C4-2B (cell line): ENCODE measurements around the gene INPPL1.

Source experiments
- H3K27ac ChIP-seq: fragments of 450-650 bp; 2 replicates; pipeline ENCODE4 v1.5.1; 2017
- ZFX ChIP-seq: fragments of 450-650 bp; IDR thresholded peaks from 2 replicates; pipeline ENCODE4 v1.6.1; 2017
- TF ChIP-seq, protein P1 (sequence below): fragments of 450-650 bp; conservative IDR thresholded peaks from 2 replicates; pipeline ENCODE4 v1.5.1; 2017; ENCODE audit warnings: mild to moderate bottlenecking

The INPPL1 gene

DNA sequence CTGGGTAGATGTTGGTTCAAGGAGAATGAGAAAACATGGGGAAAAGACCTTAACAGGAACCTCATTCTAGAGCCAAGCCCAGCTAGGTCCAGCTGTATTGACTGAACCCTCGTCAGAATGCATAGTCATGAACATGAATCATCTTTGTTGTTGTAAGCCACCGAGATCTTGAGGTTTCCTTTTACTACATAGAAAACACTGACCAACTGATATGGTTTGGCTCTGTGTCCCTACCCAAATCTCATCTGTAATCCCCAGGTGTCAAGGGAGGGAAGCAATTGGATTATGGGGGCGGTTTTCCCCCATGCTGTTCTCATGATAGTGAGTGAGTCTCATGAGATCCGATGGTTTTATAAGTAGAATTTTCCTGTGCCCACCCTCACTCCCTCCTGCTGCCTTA, 38.8 kb downstream of the INPPL1 start:
- no peak for TF ChIP-seq ZFX
- TF ChIP-seq, protein P1, sequence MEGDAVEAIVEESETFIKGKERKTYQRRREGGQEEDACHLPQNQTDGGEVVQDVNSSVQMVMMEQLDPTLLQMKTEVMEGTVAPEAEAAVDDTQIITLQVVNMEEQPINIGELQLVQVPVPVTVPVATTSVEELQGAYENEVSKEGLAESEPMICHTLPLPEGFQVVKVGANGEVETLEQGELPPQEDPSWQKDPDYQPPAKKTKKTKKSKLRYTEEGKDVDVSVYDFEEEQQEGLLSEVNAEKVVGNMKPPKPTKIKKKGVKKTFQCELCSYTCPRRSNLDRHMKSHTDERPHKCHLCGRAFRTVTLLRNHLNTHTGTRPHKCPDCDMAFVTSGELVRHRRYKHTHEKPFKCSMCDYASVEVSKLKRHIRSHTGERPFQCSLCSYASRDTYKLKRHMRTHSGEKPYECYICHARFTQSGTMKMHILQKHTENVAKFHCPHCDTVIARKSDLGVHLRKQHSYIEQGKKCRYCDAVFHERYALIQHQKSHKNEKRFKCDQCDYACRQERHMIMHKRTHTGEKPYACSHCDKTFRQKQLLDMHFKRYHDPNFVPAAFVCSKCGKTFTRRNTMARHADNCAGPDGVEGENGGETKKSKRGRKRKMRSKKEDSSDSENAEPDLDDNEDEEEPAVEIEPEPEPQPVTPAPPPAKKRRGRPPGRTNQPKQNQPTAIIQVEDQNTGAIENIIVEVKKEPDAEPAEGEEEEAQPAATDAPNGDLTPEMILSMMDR = no peak
- H3K27ac ChIP-seq = no peak overlapping the region

- H3K27ac ChIP-seq = peak overlapping the region; percentile 77
These were observed 41.4 kb downstream of the INPPL1 start for GRCh38 chr11:72265951-72266350.

DNA sequence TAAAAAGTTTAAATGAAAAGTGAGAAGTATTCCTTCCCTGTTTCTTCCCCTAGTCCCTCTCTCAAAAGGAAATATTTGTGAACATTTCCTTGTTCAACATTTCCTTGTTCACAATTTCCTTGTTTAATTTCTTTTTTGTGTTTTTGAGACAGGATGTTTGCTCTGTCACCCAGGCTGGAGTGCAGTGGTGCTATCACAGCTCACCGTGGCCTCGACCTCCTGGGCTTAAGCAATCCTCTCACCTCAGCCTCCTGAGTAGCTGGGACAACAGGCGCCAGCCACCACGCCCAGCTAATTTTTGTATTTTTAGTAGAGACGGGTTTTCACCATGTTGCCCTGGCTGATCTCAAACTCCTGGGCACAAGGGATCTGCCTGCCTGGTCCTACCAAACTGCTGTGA, 42.4 kb downstream of the INPPL1 start:
- peak overlapping the region; percentile 77 for H3K27ac ChIP-seq

More at GRCh38 chr11:72265951-72266350, 41.4 kb downstream of the INPPL1 start:
- TF ChIP-seq, protein P1 = no peak
- no peak for TF ChIP-seq ZFX

DNA sequence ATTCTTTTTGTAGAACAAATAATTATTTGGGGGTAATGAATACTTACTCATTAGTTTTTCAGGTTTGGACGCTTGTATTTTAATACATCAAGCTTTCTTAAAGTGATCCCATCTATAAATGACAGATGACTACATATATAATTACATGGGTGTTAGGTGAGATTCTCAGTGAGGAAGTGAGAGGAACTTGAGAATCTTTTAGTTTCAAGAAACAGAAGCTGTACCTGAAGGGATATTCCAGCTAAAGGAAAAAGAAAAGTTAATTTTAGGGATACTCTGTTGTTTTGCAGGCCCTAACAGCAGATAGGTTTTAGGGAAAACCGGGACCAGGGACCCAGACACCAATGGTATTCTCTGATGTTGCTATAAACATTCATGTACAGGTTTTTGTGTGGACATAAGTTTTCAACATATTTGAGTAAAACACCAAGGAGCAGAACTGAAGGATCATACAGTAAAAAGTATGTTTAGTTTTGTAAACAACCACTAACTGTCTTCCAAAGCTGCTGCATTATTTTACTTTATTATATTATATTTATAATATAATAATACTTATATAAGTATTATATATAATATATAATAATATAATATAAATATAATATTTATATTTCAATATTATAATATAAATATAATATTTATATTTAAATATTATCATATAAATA, 43.5 kb downstream of the INPPL1 start:
- no peak overlapping the region for H3K27ac ChIP-seq
- TF ChIP-seq ZFX = no peak
- TF ChIP-seq, protein P1 = no peak

DNA sequence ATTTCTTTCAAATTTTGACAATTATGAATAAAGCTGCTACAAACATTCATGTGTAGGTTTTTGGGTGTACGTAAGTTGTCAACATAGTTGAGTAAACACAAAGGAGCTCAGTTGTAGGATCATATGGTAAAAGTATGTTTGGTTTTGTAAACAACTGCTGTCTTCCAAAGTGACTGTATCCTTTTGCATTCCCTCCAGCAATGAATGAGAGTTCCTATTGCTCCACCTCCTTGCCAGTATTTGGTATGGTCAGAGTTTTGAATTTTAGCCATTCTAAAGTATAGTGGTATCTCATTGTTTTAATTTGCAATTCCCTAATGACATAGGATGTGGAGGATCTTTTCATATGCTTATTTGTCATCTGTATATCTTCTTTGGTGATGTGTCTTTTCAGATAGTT, 47.4 kb downstream of the INPPL1 start:
- no peak overlapping the region for H3K27ac ChIP-seq
- TF ChIP-seq ZFX = no peak
- TF ChIP-seq, protein P1 = no peak

DNA sequence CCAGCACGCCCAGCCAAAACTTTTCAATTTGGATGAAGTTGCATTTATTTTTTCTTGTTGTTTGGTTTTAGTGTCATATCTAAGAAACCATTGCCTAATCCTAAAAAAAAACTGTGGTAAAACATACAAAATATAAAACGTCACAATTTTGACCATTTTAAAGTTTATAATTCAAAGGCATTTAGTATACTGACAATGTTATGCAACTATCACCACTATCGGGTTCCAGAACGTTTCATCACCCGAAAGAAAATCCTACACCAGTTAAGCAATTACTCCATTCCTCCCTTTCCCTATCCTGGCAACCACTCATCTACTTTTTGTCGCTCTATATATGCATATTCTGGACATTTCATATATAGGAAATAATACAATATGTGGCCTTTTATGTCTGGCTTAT, 49.9 kb downstream of the INPPL1 start:
- H3K27ac ChIP-seq = no peak overlapping the region
- TF ChIP-seq ZFX = no peak
- TF ChIP-seq, protein P1 = no peak

DNA sequence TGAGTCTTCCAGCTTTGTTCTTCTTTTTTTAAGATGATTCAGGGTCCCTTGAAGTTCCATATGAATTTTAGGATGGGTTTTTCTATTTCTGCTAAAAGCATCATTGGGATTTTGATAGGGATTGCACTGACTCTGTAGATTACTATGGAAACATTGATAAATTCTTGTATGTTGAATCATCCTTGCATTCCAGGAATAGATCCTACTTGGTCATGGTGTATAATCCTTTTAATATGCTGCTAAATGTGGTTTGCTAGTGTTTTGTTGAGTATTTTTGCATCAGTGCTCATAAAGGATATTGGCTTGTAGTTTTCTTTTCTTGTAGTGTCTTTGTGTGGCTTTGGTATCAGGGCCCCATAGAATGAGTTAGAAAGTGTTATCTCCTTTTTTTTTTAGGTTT, 54.3 kb downstream of the INPPL1 start:
- H3K27ac ChIP-seq = no peak overlapping the region
- TF ChIP-seq, protein P1 = no peak
- no peak for TF ChIP-seq ZFX

GRCh38 chr11:72280037-72280436, 55.5 kb downstream of the INPPL1 start:
- TF ChIP-seq ZFX = no peak

More at GRCh38 chr11:72280037-72280436, 55.5 kb downstream of the INPPL1 start:
- H3K27ac ChIP-seq = no peak overlapping the region
